ENCODE data around the gene GATAD2A.

Gene GATAD2A

DNA sequence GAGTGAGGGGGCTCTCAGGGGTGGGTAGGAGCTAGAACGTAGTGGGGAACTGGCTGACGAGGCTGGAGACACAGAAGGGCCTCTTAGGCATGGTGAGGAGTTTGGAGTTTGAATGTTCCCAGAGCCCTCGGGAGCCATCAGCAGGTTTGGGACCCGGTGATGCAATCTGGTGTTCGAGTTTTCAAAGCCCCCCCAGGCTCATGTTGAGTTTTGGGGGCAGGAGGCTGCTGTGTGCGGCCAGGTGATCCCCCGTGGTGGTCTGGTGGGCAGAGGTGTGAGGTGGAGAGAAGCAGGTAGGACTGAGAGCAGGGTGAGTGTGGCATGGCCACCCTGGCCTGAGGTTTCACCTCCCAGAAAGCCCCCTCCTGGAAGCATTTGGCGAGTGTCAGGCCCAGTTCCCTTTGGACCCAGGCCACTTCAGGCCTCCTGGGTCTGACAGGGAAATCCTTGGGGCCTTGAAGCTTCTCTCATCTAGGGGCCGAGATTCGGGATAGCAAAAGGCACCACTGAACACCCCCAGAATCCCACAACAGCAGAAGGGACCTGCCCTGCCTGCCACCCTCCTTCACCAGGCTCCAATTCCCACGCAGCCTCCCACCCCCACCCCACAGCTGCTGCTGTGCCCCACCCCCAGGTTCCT is 124.4 kb downstream of the GATAD2A start:
- DNase-seq (ENCODE audit: low read depth in 1 of 2, low spot score in 1 of 2), result no peak

DNA sequence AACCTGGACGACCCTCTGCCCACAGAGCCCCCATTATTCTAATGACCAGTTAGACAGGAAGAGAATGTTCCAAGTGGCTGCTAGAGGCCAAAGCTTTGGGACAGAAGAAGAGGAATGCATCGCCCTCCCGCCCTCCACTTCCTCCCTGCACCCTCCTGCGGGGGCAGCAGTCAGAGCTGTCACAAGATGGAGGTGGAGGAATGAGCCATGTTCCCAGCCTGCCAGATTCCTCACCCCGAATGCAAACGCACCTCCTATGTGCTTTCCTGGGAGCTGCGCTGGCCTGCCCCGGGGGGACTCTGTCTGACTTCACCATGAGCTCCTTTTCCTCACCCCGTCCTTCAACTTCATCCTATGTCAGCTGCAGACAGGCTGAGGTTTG is 124.9 kb downstream of the GATAD2A start:
- no peak for DNase-seq (ENCODE audit: low read depth in 1 of 2, low spot score in 1 of 2)

- DNase-seq (ENCODE audit: low read depth in 1 of 2, low spot score in 1 of 2), result no peak
Measured at GRCh38 chr19:19530889-19531288, 125.4 kb downstream of the GATAD2A start.

DNA sequence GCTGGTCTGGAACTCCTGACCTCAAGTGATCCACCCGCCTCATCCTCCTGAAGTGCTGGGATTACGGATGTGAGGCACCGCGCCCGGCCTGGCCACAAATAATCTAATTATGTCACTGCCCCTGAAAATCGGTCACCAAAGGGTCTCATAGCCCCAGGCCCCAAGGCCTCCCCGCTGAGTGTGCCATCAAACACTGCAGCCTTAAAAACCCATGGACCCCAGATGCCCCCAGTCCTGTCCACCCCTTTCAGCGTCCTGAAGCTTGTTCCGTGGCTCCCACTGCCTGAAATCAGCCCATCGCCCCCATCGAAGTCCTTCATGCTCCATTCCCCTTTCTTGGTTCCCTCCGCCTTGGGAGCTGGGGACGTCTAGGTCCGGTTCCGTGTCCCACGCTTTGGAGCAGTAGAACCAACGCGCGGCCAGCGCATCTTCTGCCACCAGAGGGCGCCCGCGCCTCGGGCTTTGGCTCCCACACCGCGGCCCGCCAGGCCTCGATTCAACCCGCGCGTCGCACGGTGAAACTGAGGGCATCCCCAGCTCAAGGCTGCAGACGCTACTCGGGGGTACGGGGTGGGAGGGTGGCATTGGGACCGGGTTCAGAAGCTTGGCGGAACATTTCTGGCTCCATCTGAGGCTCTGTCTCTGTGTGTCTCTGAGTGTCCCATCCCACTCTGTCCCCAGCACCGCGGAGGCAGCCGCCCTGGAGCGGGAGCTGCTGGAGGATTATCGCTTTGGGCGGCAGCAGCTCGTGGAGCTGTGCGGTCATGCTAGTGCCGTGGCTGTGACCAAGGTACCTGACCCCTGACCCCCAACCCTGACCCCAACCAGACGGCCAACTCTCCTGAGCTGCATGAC is 126.7 kb downstream of the GATAD2A start:
- peak; percentile 82 to 86 for DNase-seq (ENCODE audit: low read depth in 1 of 2, low spot score in 1 of 2)

DNA sequence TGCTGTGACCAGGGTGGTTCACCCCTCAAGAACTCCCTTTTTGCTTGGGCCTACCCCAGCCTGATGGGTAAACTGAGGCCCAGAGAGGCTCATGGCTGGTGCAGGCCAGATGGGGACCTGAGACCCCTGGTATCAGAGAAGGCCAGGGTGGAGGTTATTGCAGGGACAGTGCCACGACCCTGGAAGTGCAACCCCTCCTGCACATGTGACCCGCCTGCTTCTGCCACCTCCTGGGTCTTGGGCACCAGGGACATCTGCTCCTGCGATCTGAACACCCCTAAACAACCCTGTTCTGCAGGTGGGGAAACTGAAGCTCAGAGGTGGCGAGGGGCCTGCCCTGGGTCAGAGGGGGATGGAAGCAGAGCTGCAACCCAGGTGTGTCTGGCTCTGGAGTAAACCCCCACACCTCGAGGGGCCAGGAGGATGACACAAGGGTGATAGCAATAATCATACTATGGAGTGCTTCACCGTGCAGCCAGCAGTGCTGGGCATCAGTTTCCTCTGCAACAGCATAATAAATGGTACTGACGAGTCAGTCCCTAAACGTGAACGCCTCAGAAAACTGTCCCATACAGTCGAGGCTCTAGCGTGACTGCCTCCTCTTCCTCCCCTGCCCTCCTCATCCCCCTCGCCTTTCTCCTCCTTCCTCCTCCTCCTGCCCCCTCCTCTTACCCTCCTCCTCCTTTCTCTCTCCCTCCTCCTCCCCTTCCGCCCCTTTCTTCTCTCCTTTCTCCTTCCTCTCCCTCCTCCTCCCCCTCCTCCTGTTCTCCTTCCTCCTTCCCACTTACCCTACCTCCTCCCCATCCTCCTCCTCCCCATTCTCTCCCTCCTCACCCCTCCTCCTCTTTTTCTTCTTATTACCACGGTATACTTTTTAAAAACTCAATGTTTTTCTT is 127.6 kb downstream of the GATAD2A start:
- DNase-seq (ENCODE audit: low read depth in 1 of 2, low spot score in 1 of 2), result no peak

- DNase-seq (ENCODE audit: low read depth in 1 of 2, low spot score in 1 of 2), result no peak
Measured at GRCh38 chr19:19533841-19534240, 128.4 kb downstream of the GATAD2A start.

DNA sequence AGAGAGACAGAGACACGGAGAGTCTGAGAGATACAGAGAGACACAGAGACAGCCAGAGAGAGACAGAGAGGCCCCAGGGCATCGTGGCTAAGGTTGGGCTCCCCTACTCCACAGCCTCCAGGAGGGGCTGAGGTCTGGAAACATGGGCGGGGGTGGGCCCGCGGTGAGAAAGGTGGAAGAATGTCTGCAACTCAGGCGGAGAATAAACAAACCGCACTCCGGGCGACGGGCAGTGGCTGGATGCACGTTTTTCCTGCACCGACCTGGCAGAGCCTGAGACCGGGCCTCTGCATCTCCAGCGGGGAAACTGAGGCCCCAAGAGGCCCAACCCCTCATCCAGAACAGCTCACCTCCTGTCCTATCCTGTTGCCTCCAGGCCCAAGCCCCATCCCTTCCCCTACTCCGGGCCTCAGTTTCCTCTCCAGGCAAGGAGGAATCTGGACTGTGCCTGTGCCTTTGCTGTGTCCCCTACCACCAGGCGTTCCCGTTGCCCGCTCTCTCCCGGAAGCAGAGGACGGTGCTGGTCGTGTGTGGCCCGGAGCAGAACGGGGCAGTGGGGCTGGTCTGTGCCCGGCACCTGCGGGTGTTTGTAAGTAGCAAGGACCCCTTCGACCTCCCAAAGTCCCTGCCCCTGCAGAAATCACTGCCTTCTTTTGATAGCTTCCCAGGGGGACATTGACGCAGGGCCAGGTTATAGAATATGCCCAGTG is 129.2 kb downstream of the GATAD2A start:
- DNase-seq (ENCODE audit: low read depth in 1 of 2, low spot score in 1 of 2), result no peak

- no peak for DNase-seq (ENCODE audit: low read depth in 1 of 2, low spot score in 1 of 2)
Measured at GRCh38 chr19:19535311-19536191, 130.1 kb downstream of the GATAD2A start.

GRCh38 chr19:19537075-19538048 is 131.9 kb downstream of the GATAD2A start:
- DNase-seq (ENCODE audit: low read depth in 1 of 2, low spot score in 1 of 2), result no peak

- peak in 1 of 2 donors; percentile 30 for DNase-seq (ENCODE audit: low read depth in 1 of 2, low spot score in 1 of 2)
Measured at GRCh38 chr19:19538061-19538784, 132.7 kb downstream of the GATAD2A start, which contains the start of gene CILP2. Gene CILP2, plus strand, starts transcription at chr19:19538265. Its CDS starts 85 bp downstream, at chr19:19538350.

DNA sequence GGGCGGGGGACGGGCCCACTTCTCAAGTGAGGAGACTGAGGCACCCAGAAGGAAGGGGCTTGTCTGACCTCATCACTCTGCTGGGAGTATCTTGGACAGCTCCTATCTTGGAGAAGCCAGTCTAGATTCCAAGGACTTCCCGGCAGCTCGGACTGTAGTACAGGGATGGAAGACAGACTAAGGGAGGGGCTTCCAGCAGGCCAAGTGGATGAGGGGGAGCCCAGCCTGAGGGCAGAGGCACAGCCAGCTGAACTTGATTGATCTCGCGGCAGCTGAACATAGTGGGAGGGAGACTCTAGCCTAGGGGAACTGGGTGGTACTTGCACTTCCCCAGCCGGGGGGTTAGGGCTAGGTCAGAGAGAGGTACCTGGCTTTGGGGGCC is 133.3 kb downstream of the GATAD2A start:
- DNase-seq (ENCODE audit: low read depth in 1 of 2, low spot score in 1 of 2), result no peak

DNA sequence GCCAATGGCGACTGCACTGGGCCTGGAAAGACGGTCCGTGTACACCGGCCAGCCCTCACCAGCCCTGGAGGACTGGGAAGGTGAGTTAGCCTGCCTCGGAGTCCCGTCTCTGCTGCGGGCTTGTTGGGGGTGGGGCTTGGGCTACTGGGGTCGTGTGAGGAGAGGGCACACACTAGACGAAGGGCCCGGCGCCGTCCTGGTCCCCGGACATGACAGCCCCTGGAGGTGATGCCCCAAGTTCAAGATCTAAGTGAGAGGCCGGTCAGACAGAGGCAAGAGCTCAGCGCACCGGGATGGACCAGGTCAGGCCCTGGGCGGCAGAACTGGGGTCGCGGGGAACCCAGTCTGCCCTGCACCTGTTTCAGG is 134.2 kb downstream of the GATAD2A start:
- no peak for DNase-seq (ENCODE audit: low read depth in 1 of 2, low spot score in 1 of 2)

- DNase-seq (ENCODE audit: low read depth in 1 of 2, low spot score in 1 of 2), result peak; percentile 25 to 49
Measured at GRCh38 chr19:19540064-19540714, 134.7 kb downstream of the GATAD2A start.

GRCh38 chr19:19540715-19541515 is 135.4 kb downstream of the GATAD2A start:
- peak; percentile 44 to 58 for DNase-seq (ENCODE audit: low read depth in 1 of 2, low spot score in 1 of 2)

DNA sequence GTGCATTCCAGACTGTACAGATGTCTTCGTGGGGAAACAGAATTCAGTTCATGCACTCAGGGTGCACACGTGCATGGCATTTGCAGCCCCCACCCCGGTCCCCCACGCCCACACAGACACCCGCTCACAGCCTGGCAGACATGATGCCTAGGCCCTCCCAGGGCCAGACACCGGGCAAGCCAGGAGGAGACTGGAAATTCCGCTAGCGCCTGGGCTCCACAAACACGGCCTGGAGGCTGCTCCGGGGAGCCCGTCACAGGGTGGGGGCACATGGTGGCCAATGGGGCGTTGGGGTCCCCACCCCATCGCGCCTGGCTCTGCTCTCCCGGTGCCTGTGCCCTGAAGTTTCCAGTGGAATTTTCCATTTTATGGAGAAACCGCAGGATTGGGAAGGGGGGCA is 136.1 kb downstream of the GATAD2A start:
- no peak for DNase-seq (ENCODE audit: low read depth in 1 of 2, low spot score in 1 of 2)

- no peak for DNase-seq (ENCODE audit: low read depth in 1 of 2, low spot score in 1 of 2)
Measured at GRCh38 chr19:19542507-19542906, 137.0 kb downstream of the GATAD2A start.

GRCh38 chr19:19543101-19543500 is 137.6 kb downstream of the GATAD2A start:
- DNase-seq (ENCODE audit: low read depth in 1 of 2, low spot score in 1 of 2), result no peak
